Neural cell (in vitro differentiated cells): Measurements from ENCODE around the gene SH3GL3. TPM values are rescaled to one million over a fixed set of nuclear protein-coding genes. Genes with fewer than 3 reads are reported as not detected.

Experiments used
- H2AFZ ChIP-seq: fragments of 200-600, 300-800 bp; sonication (generic), shearing (Covaris generic); 2 replicates; pipeline ENCODE4 v1.6.0; 2014; ENCODE audit warnings: low read depth, mild to moderate bottlenecking, antibody characterized with exemption, low read length, moderate library complexity
- H3F3A ChIP-seq: fragments of 200-600 bp; shearing (Covaris generic); 2 replicates; pipeline ENCODE4 v1.6.1; 2016; ENCODE audit warnings: mild to moderate bottlenecking, moderate library complexity, mixed read lengths, antibody characterized with exemption, low read length; ENCODE audit not compliant: insufficient read depth, poor library complexity, severe bottlenecking
- H3K27ac ChIP-seq: fragments of 200-600, 300-800 bp; sonication (generic), shearing (Covaris generic); 2 replicates; pipeline ENCODE4 v1.5.1; 2014; ENCODE audit warnings: mild to moderate bottlenecking, low read length, moderate library complexity
- H3K27me3 ChIP-seq: fragments of 300-800, 200-600 bp; sonication (generic), shearing (Covaris generic); 2 replicates; pipeline ENCODE4 v1.6.0; 2014; ENCODE audit warnings: mild to moderate bottlenecking, low read depth, low read length, moderate library complexity; ENCODE audit not compliant: insufficient read depth
- H3K36me3 ChIP-seq: fragments of 300-800, 200-600 bp; sonication (generic), shearing (Covaris generic); 2 replicates; pipeline ENCODE4 v1.5.1; 2014; ENCODE audit warnings: mild to moderate bottlenecking, antibody characterized with exemption, low read length, moderate library complexity; ENCODE audit not compliant: insufficient read depth
- H3K4me2 ChIP-seq: fragments of 300-800, 200-600 bp; sonication (generic), shearing (Covaris generic); 2 replicates; pipeline ENCODE4 v1.6.0; 2014; ENCODE audit warnings: mild to moderate bottlenecking, low read length
- H3K4me3 ChIP-seq: fragments of 300-800, 200-600 bp; sonication (generic), shearing (Covaris generic); 2 replicates; pipeline ENCODE4 v1.5.1; 2014; ENCODE audit warnings: mild to moderate bottlenecking, low read length, moderate library complexity
- H3K79me2 ChIP-seq: fragments of 200-600 bp; shearing (Covaris generic); replicated peaks from 2 replicates; pipeline ENCODE4 v1.6.0; 2014; ENCODE audit warnings: mild to moderate bottlenecking, low read length, moderate library complexity; ENCODE audit not compliant: insufficient read depth
- H3K9ac ChIP-seq: fragments of 300-800, 200-600 bp; sonication (generic), shearing (Covaris generic); 2 replicates; pipeline ENCODE4 v1.6.1; 2016; ENCODE audit warnings: mild to moderate bottlenecking, low read length, mixed read lengths
- H3K9me2 ChIP-seq: fragments of 200-600 bp; shearing (Covaris generic); 2 replicates; pipeline ENCODE4 v1.6.1; 2016; ENCODE audit warnings: mild to moderate bottlenecking, low read length, mixed read lengths; ENCODE audit not compliant: insufficient read depth
- H3K9me3 ChIP-seq: fragments of 200-600, 300-800 bp; sonication (generic), shearing (Covaris generic); 2 replicates; pipeline ENCODE4 v1.6.1; 2016; ENCODE audit warnings: mild to moderate bottlenecking, mixed run types, low read length, moderate library complexity, mixed read lengths
- H4K20me1 ChIP-seq: fragments of 200-600 bp; shearing (Covaris generic); 2 replicates; pipeline ENCODE4 v1.6.1; 2016; ENCODE audit warnings: mild to moderate bottlenecking, mixed run types; ENCODE audit not compliant: insufficient read depth
- EP300 ChIP-seq: fragments of 450-650 bp; conservative IDR thresholded peaks from 2 replicates; pipeline ENCODE4 v1.6.1; 2014; ENCODE audit warnings: antibody characterized with exemption, mild to moderate bottlenecking, moderate library complexity; ENCODE audit not compliant: poor library complexity, severe bottlenecking
- EZH2 ChIP-seq: fragments of 200-600, 300-800 bp; shearing (Covaris generic), sonication (generic); IDR thresholded peaks from 2 replicates; pipeline ENCODE4 v1.6.1; 2014; ENCODE audit warnings: antibody characterized with exemption, low read length, borderline replicate concordance, mild to moderate bottlenecking; ENCODE audit not compliant: insufficient read depth, poor library complexity, severe bottlenecking
- MXI1 ChIP-seq: fragments of 450-650 bp; conservative IDR thresholded peaks from 2 replicates; pipeline ENCODE4 v1.6.1; 2014; ENCODE audit warnings: antibody characterized with exemption, mild to moderate bottlenecking; ENCODE audit not compliant: poor library complexity, severe bottlenecking
- POLR2AphosphoS5 ChIP-seq: IDR thresholded peaks from 2 replicates; pipeline ENCODE4 v1.6.1; 2012
- RAD21 ChIP-seq: fragments of 450-650 bp; conservative IDR thresholded peaks from 2 replicates; pipeline ENCODE4 v1.6.1; 2014; ENCODE audit warnings: antibody characterized with exemption, mild to moderate bottlenecking, moderate library complexity
- SMC3 ChIP-seq: fragments of 450-650 bp; conservative IDR thresholded peaks from 2 replicates; pipeline ENCODE4 v1.6.1; 2014; ENCODE audit warnings: antibody characterized with exemption, mild to moderate bottlenecking, moderate library complexity; ENCODE audit not compliant: poor library complexity
- TAF1 ChIP-seq: IDR thresholded peaks from 2 replicates; pipeline ENCODE4 v1.6.1; 2012; ENCODE audit warnings: low read depth
- polyA plus RNA-seq: library from polyadenylated mRNA; depleted of rRNA; stranded (reverse); fragments of >200 nt; gene quantifications from 2 replicates; pipeline ENCODE4 v1.2.3, GENCODE V29; 2014
- TF ChIP-seq, protein P1 (sequence below): fragments of 450-650 bp; IDR thresholded peaks from 2 replicates; pipeline ENCODE4 v1.5.1; 2014; ENCODE audit warnings: antibody characterized with exemption, mild to moderate bottlenecking, moderate library complexity; ENCODE audit not compliant: poor library complexity, severe bottlenecking
- TF ChIP-seq, protein P2 (sequence below): IDR thresholded peaks from 2 replicates; pipeline ENCODE4 v1.6.1; 2012; ENCODE audit warnings: borderline replicate concordance

The SH3GL3 gene
- polyA plus RNA-seq, 1 donor from 2014 or later: 104 TPM

DNA sequence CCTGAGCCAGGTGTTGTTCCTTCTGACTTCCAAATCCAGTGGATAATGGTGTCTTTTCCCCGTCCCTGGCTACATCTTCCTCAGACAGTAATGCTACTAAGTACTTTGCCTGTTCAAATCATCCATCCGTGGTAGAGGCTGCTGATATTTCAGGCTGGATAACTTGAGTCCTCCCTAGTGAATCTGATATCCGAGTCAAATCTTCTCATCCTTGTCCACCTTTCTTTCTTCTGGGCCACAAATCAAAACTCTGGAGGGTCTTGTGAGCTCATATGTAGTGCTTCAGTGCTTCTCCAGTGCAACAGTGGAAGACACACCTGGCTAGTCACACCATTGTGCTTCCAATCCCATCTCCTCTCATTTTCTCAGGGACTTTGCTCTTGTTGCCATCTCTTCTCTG is 11.2 kb downstream of the SH3GL3 start:
- H3K9me2 ChIP-seq: no peaks in the 10 kb centered on the region
- H3K27me3 ChIP-seq: no peaks in the 10 kb centered on the region
- no peaks in the 10 kb centered on the region for H3K79me2 ChIP-seq
- H3F3A ChIP-seq: no peaks in the 10 kb centered on the region
- no peaks in the 10 kb centered on the region for H4K20me1 ChIP-seq
- H3K9ac ChIP-seq: no peak overlapping the region
- no peaks in the 10 kb centered on the region for H3K36me3 ChIP-seq
- no peaks in the 10 kb centered on the region for H3K9me3 ChIP-seq
- no peak overlapping the region for H3K4me2 ChIP-seq
- H3K27ac ChIP-seq: no peak overlapping the region
- H2AFZ ChIP-seq: no peak overlapping the region
- H3K4me3 ChIP-seq: no peak overlapping the region
- TF ChIP-seq, protein P1, sequence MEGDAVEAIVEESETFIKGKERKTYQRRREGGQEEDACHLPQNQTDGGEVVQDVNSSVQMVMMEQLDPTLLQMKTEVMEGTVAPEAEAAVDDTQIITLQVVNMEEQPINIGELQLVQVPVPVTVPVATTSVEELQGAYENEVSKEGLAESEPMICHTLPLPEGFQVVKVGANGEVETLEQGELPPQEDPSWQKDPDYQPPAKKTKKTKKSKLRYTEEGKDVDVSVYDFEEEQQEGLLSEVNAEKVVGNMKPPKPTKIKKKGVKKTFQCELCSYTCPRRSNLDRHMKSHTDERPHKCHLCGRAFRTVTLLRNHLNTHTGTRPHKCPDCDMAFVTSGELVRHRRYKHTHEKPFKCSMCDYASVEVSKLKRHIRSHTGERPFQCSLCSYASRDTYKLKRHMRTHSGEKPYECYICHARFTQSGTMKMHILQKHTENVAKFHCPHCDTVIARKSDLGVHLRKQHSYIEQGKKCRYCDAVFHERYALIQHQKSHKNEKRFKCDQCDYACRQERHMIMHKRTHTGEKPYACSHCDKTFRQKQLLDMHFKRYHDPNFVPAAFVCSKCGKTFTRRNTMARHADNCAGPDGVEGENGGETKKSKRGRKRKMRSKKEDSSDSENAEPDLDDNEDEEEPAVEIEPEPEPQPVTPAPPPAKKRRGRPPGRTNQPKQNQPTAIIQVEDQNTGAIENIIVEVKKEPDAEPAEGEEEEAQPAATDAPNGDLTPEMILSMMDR: no peak

DNA sequence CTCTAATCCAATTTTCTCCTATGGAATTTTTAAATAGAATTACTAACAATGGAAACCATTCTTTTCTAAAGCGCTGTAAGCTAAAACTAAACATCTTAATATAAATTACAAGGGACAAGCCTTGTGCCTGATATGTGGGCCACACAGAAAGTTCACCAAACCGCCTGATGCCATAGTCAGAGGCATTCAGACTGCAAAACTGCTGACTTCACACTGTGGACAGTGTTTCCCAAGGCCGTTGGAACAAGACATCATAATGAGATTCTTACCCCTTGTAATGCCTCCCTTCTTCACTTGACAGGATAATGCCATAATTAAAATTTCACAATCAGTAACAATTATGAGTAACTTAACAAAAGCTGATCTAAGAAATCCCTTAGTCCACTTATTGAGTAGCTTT is 14.9 kb downstream of the SH3GL3 start:
- TF ChIP-seq, protein P2, sequence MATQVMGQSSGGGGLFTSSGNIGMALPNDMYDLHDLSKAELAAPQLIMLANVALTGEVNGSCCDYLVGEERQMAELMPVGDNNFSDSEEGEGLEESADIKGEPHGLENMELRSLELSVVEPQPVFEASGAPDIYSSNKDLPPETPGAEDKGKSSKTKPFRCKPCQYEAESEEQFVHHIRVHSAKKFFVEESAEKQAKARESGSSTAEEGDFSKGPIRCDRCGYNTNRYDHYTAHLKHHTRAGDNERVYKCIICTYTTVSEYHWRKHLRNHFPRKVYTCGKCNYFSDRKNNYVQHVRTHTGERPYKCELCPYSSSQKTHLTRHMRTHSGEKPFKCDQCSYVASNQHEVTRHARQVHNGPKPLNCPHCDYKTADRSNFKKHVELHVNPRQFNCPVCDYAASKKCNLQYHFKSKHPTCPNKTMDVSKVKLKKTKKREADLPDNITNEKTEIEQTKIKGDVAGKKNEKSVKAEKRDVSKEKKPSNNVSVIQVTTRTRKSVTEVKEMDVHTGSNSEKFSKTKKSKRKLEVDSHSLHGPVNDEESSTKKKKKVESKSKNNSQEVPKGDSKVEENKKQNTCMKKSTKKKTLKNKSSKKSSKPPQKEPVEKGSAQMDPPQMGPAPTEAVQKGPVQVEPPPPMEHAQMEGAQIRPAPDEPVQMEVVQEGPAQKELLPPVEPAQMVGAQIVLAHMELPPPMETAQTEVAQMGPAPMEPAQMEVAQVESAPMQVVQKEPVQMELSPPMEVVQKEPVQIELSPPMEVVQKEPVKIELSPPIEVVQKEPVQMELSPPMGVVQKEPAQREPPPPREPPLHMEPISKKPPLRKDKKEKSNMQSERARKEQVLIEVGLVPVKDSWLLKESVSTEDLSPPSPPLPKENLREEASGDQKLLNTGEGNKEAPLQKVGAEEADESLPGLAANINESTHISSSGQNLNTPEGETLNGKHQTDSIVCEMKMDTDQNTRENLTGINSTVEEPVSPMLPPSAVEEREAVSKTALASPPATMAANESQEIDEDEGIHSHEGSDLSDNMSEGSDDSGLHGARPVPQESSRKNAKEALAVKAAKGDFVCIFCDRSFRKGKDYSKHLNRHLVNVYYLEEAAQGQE: no peak
- TF ChIP-seq, protein P1: no peak
- TF ChIP-seq EP300: no peak
- TF ChIP-seq POLR2AphosphoS5: no peak
- TF ChIP-seq EZH2: no peak
- no peak for TF ChIP-seq SMC3
- TF ChIP-seq RAD21: no peak
- no peak for TF ChIP-seq TAF1
- no peak for TF ChIP-seq MXI1
- H3K27me3 ChIP-seq: no peaks in the 10 kb centered on the region
- H3F3A ChIP-seq: no peaks in the 10 kb centered on the region
- H3K79me2 ChIP-seq: no peaks in the 10 kb centered on the region
- no peaks in the 10 kb centered on the region for H3K9me3 ChIP-seq
- no peak overlapping the region for H3K4me3 ChIP-seq
- H3K9ac ChIP-seq: no peak overlapping the region
- no peaks in the 10 kb centered on the region for H3K9me2 ChIP-seq
- no peaks in the 10 kb centered on the region for H4K20me1 ChIP-seq
- H3K36me3 ChIP-seq: no peaks in the 10 kb centered on the region
- no peak overlapping the region for H3K4me2 ChIP-seq
- H2AFZ ChIP-seq: no peak overlapping the region
- no peak overlapping the region for H3K27ac ChIP-seq
